Hepatocyte (in vitro differentiated cells): ENCODE data around the gene NTF3. TPM values are rescaled to one million over a fixed set of nuclear protein-coding genes. Genes with fewer than 3 reads are reported as not detected.

Source experiments
- DNase-seq: peaks from one replicate; pipeline ENCODE4 v3.0.0-alpha.2; 2016; ENCODE audit warnings: low spot score
- H2AFZ ChIP-seq: fragments of 200-600 bp; sonication (generic); 2 replicates; pipeline ENCODE4 v1.6.0; 2016; ENCODE audit warnings: antibody characterized with exemption, mild to moderate bottlenecking
- H3K27ac ChIP-seq: fragments of 200-600 bp; sonication (generic); 2 replicates; pipeline ENCODE4 v1.5.1; 2016; ENCODE audit warnings: mild to moderate bottlenecking
- H3K27me3 ChIP-seq: fragments of 200-600 bp; sonication (generic); 2 replicates; pipeline ENCODE4 v1.6.1; 2016
- H3K36me3 ChIP-seq: fragments of 200-600 bp; sonication (generic); replicated peaks from 2 replicates; pipeline ENCODE4 v1.5.1; 2016; ENCODE audit warnings: low read depth; ENCODE audit not compliant: insufficient read depth
- H3K4me1 ChIP-seq: fragments of 200-600 bp; sonication (generic); 2 replicates; pipeline ENCODE4 v1.5.1; 2016; ENCODE audit warnings: mild to moderate bottlenecking, moderate library complexity; ENCODE audit not compliant: insufficient read depth
- H3K4me2 ChIP-seq: fragments of 200-600 bp; sonication (generic); 2 replicates; pipeline ENCODE4 v1.6.0; 2016
- H3K4me3 ChIP-seq: fragments of 200-600 bp; sonication (generic); 2 replicates; pipeline ENCODE4 v1.5.1; 2016; ENCODE audit warnings: mild to moderate bottlenecking
- H3K79me2 ChIP-seq: fragments of 200-600 bp; sonication (generic); 2 replicates; pipeline ENCODE4 v1.6.0; 2017; ENCODE audit warnings: mild to moderate bottlenecking
- H3K9me2 ChIP-seq: fragments of 200-600 bp; sonication (generic); replicated peaks from 2 replicates; pipeline ENCODE4 v1.6.0; 2017; ENCODE audit warnings: mild to moderate bottlenecking; ENCODE audit not compliant: insufficient read depth
- H3K9me3 ChIP-seq: fragments of 200-600 bp; sonication (generic); 2 replicates; pipeline ENCODE4 v1.5.1; 2016; ENCODE audit warnings: low read depth, mild to moderate bottlenecking
- H4K20me1 ChIP-seq: fragments of 200-600 bp; sonication (generic); 2 replicates; pipeline ENCODE4 v1.6.0; 2016; ENCODE audit warnings: mild to moderate bottlenecking; ENCODE audit not compliant: insufficient read depth, poor library complexity, severe bottlenecking
- EZH2 ChIP-seq: fragments of 200-600 bp; sonication (generic); IDR thresholded peaks from 2 replicates; pipeline ENCODE4 v1.6.1; 2016; ENCODE audit warnings: antibody characterized with exemption, mild to moderate bottlenecking, borderline replicate concordance
- EZH2phosphoT487 ChIP-seq: fragments of 200-600 bp; sonication (generic); IDR thresholded peaks from one replicate; pipeline ENCODE4 v1.6.1; 2018; ENCODE audit warnings: antibody characterized with exemption, mild to moderate bottlenecking, low read depth, moderate library complexity; ENCODE audit not compliant: unreplicated experiment, severe bottlenecking
- WGBS: methylation state at CpG from one replicate; pipeline ENCODE4 v1.1.6; 2016; ENCODE audit warnings: low lambda C conversion rate; ENCODE audit errors: missing lambda C conversion rate; 5-methylcytosine and 5-hydroxymethylcytosine counted together
- polyA plus RNA-seq: library from polyadenylated mRNA; unstranded; fragments of >200 nt; fragmentation: Nextera tagmentation; extraction: Ambion mirVana; gene quantifications from 2 replicates; pipeline ENCODE4 v1.2.1, GENCODE V29; 2016
- total RNA-seq: library from RNA; depleted of rRNA; stranded (reverse); fragments of >200 nt; gene quantifications from 2 replicates; pipeline ENCODE4 v1.2.3, GENCODE V29; 2014
- TF ChIP-seq, protein P1 (sequence below): fragments of 200-600 bp; sonication (generic); IDR thresholded peaks from 2 replicates; pipeline ENCODE4 v1.5.1; 2016; ENCODE audit warnings: antibody characterized with exemption, mild to moderate bottlenecking; ENCODE audit not compliant: poor library complexity

NTF3 gene
- total and polyA plus RNA-seq, 2 experiments from 2014 or later = 5.0 to 7.1 TPM

DNA sequence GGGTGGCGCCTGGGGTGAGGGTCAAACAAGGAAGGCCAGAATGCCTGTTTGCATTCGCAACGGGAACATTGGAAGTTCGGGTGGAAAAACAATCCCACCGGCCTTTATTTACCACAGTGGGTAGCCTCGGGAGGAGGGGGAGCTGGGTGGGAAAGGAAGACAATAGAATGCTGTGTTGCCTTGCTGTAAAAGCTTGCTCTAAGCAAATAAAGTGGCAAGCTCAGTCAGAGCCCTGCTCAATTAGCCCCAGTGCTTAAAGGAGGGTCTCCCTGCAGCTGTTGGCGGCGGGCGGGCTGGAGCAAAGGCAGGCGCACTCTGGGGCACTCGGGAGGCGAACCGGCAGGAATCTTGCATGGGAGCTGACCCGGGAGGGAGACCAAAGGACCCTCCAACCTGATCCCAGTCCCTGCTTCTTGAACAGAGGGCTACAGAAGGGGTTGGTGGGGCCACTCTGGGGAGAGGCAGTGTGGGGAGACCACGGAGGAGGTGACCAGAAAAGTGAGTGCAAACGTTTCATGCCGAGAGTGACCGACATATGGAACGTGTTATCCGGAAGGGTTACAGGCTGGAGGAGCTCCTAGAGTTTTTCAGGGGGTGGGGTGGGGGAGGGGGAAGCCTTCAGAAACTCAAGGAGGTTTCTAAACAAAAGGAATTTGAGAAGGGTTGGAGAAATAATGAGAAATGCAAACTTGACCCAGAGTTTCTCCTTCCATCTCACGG is 48.5 kb downstream of the NTF3 start:
- peaks cover 6% of the 10 kb centered on the region for H3K79me2 ChIP-seq
- H4K20me1 ChIP-seq = no peaks in the 10 kb centered on the region
- peak; percentile 30 for DNase-seq
- no peaks in the 10 kb centered on the region for H3K27me3 ChIP-seq
- no peak overlapping the region for H2AFZ ChIP-seq
- TF ChIP-seq, protein P1, sequence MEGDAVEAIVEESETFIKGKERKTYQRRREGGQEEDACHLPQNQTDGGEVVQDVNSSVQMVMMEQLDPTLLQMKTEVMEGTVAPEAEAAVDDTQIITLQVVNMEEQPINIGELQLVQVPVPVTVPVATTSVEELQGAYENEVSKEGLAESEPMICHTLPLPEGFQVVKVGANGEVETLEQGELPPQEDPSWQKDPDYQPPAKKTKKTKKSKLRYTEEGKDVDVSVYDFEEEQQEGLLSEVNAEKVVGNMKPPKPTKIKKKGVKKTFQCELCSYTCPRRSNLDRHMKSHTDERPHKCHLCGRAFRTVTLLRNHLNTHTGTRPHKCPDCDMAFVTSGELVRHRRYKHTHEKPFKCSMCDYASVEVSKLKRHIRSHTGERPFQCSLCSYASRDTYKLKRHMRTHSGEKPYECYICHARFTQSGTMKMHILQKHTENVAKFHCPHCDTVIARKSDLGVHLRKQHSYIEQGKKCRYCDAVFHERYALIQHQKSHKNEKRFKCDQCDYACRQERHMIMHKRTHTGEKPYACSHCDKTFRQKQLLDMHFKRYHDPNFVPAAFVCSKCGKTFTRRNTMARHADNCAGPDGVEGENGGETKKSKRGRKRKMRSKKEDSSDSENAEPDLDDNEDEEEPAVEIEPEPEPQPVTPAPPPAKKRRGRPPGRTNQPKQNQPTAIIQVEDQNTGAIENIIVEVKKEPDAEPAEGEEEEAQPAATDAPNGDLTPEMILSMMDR = no peak
- TF ChIP-seq EZH2 = no peak
- TF ChIP-seq EZH2phosphoT487 = no peak
- 19% methylated on average over 21 of the region's 21 CpGs for WGBS
- no peaks in the 10 kb centered on the region for H3K9me2 ChIP-seq
- H3K4me1 ChIP-seq = peaks cover 6% of the 10 kb centered on the region
- no peak overlapping the region for H3K4me3 ChIP-seq
- H3K9me3 ChIP-seq = no peaks in the 10 kb centered on the region
- H3K36me3 ChIP-seq = no peaks in the 10 kb centered on the region
- peak overlapping the region; percentile 91 for H3K27ac ChIP-seq
- H3K4me2 ChIP-seq = peak overlapping the region; percentile 68

DNA sequence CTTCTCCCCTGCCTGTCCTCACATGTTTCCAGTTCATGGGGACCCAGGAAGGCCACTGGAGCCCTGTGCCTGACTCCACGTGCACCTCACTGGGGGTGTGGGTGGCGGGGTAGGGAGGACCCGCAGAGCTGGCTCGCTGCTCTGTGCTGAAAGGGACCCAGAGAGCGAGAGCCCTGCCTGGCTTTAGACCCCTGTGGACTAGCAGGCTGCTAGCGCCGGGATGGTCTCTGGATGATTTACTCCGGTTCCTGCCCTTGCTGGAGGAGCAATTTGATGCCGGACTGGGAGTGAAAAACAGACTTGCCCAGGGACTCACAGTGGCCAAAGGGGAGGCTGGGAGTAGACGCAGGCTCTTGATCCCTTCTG is 49.0 kb downstream of the NTF3 start:
- 22% methylated on average over 10 of the region's 10 CpGs for whole genome bisulfite sequencing
- no peak overlapping the region for H3K4me3 ChIP-seq
- H2AFZ ChIP-seq = no peak overlapping the region
- no peaks in the 10 kb centered on the region for H3K9me3 ChIP-seq
- H3K9me2 ChIP-seq = no peaks in the 10 kb centered on the region
- no peaks in the 10 kb centered on the region for H3K27me3 ChIP-seq
- no peak for DNase-seq
- H3K79me2 ChIP-seq = peaks cover 5% of the 10 kb centered on the region
- H3K4me2 ChIP-seq = peak overlapping the region; percentile 68
- peak overlapping the region; percentile 91 for H3K27ac ChIP-seq
- TF ChIP-seq EZH2phosphoT487 (no peak), EZH2 (no peak)
- peaks cover 6% of the 10 kb centered on the region for H3K4me1 ChIP-seq
- no peaks in the 10 kb centered on the region for H4K20me1 ChIP-seq
- no peaks in the 10 kb centered on the region for H3K36me3 ChIP-seq

DNA sequence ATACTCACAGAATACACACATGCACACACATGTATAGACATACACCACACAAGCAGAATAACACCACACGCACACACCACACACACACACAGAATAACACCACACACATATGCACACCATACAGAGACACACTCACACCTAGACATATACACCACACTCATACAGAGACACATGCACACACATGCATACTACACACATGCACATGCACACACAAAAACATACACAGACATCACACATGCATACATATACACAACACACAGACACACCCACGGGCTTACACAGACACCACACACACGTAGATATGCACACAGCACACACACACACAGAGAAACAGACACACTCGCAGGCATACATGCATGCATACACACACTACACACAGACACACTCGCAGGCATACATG is 49.7 kb downstream of the NTF3 start:
- H3K27me3 ChIP-seq = no peaks in the 10 kb centered on the region
- no peaks in the 10 kb centered on the region for H4K20me1 ChIP-seq
- no peak overlapping the region for H2AFZ ChIP-seq
- DNase-seq = no peak
- peaks cover 6% of the 10 kb centered on the region for H3K4me1 ChIP-seq
- H3K27ac ChIP-seq = no peak overlapping the region
- 95% methylated on average over 5 of the region's 5 CpGs for WGBS
- H3K4me2 ChIP-seq = no peak overlapping the region
- peaks cover 11% of the 10 kb centered on the region for H3K79me2 ChIP-seq
- TF ChIP-seq EZH2 = no peak
- TF ChIP-seq, protein P1 = no peak
- no peak for TF ChIP-seq EZH2phosphoT487
- no peaks in the 10 kb centered on the region for H3K36me3 ChIP-seq
- no peak overlapping the region for H3K4me3 ChIP-seq
- H3K9me2 ChIP-seq = no peaks in the 10 kb centered on the region
- no peaks in the 10 kb centered on the region for H3K9me3 ChIP-seq

DNA sequence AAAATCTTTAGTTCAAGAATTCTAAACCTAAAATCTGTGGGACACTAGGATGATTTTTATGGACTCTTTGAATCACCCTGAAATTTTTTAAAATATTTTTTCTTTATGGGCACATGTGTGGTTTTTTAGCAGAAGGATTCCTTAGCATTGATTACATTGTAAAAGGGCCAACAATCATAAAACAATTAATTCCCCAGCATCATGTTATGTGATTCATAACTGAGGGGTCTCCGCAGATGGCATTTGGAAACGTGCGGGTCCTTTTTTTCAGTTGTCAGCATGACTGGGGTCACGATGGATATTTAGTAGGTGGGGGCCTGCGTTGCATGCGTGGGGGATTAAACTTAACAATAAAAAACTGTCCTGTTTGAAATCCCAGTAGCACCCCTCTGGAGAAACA is 52.5 kb downstream of the NTF3 start:
- Histone ChIP-seq H3K4me1 (peaks cover 25% of the 10 kb centered on the region), H3K9me3 (no peaks in the 10 kb centered on the region), H3K9me2 (no peaks in the 10 kb centered on the region), H3K27me3 (no peaks in the 10 kb centered on the region), H2AFZ (no peak overlapping the region), H3K4me2 (no peak overlapping the region), H4K20me1 (no peaks in the 10 kb centered on the region), H3K4me3 (no peak overlapping the region), H3K79me2 (peaks cover 23% of the 10 kb centered on the region), H3K36me3 (no peaks in the 10 kb centered on the region), H3K27ac (no peak overlapping the region)
- DNase-seq = no peak
- no peak for TF ChIP-seq EZH2phosphoT487
- TF ChIP-seq, protein P1 = no peak
- no peak for TF ChIP-seq EZH2
- 84% methylated on average over 6 of the region's 6 CpGs for WGBS
